HG03025 (cell line): Measurements from ENCODE around the gene HOXA6.

Source experiments
- ATAC-seq: cut with Tn5 transposase; IDR thresholded peaks from one replicate; pipeline ENCODE4 v1.9.1; 2021; ENCODE audit warnings: mild to moderate bottlenecking, moderate library complexity; ENCODE audit not compliant: unreplicated experiment, low FRiP score

The HOXA6 gene

DNA sequence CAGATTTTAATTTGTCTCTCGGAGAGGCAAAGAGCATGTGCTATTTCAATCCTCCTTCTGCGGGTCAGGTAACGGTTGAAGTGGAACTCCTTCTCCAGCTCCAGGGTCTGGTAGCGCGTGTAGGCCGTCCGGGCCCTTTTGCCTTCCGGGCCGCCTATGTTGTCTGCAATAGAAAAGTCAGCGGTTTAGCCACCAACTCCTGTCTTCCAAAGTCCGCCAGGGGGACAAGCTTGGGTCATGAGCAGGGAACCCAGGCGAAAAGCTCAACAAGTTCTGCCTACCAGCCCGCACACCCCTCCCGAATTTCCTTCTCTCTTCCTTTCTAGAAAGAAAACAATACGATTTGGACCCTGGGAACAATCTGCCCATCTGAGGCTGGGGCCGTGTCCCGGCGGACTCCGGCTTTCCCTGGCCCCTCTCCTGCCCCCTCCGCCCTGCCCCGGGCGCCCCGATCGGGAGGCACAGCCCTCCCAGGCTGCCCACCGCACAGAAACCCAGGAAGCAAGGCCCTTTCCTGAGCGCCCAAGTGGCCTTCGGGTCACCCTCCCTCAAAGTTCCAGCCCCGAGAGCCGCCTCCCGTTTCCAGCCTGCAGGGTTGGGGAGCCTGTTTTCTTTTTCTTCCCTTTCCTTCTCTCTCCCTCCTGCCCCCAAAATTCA lies 5.5 kb downstream of the HOXA6 start:
- no peak for ATAC-seq

DNA sequence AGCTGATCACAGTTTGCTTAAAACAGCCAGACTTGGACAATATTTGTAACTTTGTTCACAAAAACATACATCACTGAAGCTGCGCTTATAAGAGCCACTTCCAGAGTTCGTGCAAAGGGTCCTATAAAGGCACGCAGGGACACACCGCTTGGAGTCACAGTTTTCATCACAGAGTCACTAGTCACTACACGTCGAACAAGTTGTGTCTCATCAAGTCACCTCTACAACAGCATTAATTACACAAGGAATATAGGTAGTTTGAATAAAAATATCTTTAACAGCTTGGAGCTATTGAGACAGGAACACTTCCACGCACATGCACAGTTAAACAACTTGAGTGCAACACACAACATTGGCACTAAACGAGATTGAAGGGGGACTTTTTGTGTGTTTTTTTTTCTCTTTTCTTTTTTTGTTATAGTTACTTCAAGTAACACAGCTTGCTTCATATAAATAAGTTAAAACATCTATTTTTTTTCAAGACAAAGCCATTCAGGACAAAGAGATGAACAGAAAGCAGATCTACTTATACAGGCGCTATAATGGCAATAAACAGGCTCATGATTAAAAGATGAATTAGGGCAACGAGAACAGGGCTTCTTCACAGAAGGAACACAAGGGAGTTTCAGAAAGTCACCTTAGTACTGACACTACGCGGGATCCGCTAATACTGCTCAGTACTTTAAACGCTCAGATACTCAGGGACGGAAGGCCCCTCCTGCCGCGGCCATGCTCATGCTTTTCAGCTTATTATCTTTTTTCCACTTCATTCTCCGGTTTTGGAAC lies 6.2 kb downstream of the HOXA6 start:
- no peak for ATAC-seq

DNA sequence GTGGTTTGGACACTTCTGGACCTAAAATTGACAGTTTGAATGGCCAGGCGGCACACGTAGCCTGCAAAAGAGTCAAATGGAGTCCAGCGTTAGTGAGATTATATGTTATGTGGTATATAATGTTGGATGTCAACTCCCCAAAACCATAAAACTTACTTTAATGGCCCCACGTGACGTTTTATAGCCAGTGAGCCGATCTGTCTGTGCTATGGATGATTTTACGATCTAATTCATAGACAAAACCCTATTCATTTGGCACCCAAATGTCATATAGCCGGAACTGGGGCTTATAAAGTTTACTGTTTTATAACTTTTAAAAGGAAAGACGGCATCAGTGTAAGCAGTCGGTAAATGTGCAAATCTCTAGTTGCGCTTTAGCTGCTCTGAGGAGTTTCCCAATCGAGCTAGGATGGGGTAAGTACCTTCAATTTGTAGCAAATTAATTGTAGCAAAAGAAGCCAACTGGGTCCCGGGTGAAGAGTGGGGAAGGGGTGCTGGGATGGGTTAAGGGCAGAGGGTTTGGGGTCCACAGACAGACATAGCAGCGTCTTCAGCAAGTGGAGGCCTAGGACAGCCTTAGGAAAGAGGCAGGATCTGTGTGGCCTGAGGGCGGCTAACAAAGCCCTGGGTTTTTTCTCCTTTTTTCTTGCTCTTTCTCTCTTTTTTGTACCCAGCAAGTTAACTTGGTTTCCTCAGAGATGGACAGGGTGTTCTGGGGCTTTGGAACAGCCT lies 7.3 kb downstream of the HOXA6 start:
- ATAC-seq, result no peak

DNA sequence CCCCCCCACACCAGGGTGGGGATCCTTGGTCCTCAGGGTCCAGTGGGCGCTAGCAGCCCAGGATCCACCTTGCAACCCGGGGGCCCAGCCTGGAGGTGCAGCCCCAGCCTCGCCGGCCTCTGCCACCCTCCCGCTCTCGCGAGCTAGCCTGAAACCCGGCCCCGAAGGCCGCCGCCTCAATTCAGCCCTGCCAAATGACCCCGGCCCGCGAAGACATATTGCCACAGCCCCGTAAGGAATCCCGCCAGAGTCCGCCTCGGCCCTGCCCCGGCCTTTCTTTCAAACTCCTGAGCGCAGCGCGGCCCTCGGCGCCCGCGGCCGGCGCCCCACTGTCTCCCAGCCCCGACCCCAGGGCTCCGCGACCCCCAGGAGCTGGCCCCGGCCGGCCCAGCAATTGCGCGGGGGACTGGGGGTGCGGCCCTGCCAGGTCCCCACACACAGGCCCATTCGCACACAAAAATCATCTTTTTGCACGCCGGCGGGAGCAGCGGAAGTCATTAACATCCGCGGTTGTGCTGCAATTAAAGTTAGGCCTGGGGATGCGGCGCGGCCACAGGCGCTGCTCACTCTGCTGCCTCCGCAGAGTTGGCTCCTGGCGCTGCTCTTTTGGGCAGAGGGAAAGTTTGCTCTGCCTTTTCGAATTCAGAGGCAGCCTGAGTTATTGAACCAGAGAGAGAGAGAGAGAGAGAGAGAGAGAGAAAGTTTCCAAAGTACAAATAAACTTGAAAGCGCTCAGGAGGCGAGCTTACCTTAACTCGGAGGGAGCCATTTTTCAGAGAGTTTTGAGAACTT lies 8.0 kb downstream of the HOXA6 start:
- no peak for ATAC-seq

DNA sequence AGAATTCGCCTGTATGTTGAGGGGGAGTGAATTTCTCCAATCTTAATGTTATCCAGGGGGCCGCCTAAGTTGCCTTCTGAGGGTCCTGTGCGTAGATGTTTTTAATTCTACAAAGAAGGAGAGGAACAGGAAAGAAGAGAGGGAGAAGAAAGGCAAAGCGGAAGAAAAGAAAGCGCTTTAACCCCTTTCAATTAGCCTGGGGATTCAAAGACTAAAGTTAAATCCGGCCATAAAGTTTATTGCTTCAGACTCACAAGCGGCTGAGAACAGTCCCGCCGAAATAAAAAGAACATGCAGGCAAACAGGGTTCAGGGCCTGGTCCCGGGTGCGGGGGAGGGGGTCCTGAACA lies 8.6 kb downstream of the HOXA6 start:
- ATAC-seq, result no peak

DNA sequence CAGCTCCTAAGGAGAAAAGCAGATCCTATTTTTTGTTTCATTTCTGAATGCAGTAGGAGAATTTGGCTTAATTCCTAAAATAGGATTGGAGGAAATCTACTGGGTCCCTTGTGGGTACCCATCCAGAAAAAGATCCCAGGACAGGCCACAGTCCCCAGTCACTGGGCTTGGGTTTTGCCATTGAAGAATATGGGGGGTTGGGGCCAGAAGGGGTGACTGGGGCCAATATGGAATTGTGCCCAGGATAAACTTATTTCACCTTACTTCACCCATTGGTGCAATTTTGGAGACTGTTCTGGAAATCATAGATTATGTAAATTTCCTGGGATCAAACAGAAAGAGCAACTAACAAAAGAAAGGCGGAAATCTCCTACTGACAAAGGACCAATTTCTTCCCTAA lies 9.1 kb downstream of the HOXA6 start:
- no peak for ATAC-seq

DNA sequence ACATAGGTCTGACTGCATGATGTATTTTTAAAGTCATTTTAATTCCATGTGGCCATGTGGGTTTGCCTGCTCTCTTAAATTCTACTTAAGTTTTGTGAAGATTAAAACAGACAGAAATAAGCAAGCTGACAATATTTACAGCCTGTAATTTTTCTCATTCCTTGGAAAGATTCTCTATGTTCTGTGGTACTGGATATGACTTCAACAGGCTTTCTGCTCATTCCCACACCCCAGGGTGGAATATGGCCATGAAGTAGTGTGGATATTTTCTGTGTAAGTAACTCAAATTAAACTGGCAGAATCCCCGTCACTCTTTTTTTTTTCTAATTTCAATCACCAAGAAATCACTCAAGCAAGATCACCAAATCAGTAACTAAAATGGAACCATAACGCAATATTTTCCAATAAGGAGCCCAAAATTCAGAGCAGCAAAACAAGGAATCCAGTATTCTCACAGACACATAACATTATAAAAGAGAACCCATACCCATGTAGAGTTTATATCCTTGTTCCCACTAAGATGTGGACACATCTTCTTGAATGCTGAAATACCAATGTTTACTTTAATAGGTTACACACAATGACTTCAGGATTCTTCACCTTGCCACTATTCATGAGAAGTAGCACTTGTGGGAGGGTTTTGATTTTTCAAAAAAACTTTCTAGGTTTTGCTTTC lies 9.8 kb downstream of the HOXA6 start:
- no peak for ATAC-seq

DNA sequence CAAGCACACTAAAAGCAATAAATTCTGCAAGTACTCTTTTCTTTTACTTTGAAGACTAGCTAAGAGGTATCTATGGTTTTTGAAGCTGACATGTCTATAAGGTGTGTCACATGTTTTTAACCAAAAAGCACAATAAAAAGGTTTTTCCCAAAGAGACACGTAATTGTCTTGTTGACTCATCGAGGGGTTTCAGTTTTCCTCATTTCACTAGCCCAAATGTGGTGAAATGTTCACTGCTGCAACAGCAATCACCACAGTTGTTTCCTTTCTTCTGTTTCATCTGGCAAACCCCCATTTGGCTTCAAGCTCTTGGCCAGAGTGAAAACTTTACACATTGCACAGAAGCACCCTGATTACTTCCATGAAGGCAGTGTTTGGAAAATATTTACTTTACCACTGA lies 13.2 kb downstream of the HOXA6 start:
- ATAC-seq, result no peak

DNA sequence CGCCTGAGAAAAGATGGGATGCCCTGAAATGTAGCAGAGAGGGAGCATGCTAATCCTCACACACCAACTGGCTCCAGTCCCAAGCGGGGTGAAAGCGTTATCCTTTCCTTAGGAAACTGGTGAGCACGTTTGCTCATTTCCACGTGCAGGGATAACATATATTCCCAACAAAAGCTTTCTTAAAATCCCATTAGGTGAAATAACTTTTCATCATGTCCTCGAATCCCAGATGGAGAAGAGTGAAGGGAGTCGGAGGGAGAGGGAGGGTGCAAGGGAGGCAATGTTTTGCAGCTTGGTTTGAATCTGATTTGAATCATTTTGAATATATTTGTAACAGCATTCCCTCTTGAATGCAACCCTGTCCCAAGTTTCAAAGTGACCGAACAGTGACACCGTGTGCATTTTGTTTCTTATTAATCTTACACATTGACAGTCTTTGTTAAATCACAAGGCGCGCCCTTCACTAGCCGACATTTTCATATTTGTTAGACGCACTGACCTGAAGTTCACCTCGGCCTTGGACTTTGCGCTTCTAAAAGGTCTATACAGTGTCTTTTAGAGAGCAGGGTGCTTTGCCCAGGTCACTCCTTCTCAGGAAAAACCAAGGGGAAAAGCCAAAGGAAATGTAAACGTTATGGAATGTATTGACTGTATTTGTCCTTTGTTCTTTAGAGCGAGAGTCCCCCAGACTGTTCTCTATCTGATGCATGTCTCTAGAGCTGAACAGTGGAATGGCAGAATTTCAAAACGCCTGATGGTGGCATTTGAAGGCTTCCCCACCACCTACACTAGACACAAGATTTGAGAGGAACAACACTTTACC lies 14.0 kb downstream of the HOXA6 start:
- no peak for ATAC-seq

DNA sequence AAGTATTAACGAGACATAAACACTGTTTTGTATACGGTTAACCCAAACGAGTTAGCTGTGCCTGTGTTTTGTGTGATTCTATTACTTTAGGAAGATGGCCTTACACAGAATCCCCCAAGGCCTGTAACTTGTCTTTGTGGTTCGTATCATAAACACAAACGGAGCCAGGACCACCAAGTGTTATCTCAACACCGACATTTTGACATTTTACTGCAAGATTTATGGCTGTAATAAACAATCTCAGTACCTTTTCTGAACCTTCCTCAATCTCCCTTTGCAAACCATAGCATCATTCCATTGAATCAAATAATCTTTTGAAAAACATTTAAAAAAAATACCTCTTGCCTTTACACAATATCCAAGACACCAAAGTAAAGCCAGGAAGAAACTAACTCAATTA lies 14.6 kb downstream of the HOXA6 start:
- ATAC-seq, result no peak

DNA sequence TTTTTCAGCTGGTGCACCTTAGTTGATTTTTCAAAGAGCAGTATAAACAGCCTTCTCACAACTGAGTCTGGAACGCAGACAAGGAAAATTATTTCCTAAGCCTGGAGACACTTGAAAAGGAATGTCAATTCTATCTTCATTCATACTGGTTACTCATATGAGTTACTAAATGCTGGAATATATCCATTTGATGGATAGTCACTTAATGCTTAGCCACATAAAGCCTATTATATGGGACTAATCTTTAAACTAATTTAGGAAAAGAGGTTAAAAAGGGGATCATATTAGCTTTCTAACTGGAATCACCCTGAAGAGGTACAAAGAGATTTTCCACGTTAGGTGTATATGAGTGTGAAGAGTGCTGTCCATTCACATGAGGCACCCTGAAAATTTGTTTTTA lies 15.4 kb downstream of the HOXA6 start:
- no peak for ATAC-seq

DNA sequence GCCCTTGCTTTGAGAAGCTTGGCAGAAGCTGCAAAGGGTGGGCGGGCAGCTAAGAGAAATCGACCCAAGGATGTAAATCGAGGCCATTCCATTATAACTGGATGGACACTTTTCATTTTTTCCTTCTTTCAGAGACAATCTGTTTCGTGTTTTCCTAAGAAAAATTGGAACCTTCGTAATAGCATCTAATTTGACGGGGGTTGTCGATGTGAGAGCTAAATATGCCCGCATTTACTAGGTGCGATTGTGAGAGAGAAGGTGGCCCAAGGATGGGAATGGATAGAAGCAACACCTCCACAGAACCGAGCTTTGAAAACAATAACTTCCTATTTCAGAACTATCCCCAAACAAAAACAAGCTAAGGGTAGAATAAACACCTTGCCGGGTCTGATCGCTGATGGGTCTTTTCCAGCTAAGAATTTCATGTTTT lies 16.2 kb downstream of the HOXA6 start:
- no peak for ATAC-seq

DNA sequence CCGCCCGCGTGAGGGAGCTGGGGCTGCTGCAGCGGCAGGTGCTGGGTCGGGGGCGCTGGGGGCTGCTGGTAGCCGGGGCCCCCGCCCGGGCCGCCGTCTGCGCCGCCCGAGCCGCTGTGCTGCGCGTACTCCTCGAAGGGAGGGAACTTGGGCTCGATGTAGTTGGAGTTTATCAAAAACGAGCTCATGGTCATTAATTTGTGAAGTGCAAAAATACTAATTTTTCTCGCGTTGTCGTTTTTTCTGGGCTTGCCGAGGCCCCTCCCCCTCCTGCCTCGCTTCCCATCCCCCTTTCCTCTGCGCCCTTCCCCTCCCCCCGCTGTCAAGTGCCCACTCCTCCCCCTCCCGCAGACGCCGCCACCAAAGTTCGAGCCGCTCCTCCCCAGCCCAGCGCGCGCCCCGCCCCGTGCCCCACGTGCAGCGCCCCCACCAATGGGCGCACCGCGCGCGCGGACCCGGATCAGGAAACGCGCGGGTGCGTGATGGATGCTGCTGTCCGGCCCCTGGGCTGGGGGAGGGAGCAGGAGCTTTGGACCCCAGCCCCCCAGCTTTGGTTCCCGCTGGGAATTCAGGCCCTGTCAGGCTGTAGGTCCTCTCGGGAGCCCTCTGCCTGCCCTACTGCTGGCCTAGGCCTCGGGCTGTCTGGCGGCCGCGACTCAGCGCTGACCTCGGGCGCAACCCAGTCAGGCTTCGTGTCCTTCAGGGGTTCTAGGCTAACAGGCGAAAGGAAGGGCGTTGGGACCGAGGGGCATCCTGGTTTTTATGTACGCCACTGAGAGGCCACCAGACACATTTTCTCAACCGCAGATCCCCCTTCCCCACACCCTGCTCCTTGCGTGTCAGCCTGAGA lies 16.8 kb downstream of the HOXA6 start, which contains the start of gene HOXA4:
Gene HOXA4, minus strand, starts transcription at position 218 of the 850 bp plus-strand sequence. Its CDS starts 24 bp downstream, at position 194.
- ATAC-seq, result no peak

DNA sequence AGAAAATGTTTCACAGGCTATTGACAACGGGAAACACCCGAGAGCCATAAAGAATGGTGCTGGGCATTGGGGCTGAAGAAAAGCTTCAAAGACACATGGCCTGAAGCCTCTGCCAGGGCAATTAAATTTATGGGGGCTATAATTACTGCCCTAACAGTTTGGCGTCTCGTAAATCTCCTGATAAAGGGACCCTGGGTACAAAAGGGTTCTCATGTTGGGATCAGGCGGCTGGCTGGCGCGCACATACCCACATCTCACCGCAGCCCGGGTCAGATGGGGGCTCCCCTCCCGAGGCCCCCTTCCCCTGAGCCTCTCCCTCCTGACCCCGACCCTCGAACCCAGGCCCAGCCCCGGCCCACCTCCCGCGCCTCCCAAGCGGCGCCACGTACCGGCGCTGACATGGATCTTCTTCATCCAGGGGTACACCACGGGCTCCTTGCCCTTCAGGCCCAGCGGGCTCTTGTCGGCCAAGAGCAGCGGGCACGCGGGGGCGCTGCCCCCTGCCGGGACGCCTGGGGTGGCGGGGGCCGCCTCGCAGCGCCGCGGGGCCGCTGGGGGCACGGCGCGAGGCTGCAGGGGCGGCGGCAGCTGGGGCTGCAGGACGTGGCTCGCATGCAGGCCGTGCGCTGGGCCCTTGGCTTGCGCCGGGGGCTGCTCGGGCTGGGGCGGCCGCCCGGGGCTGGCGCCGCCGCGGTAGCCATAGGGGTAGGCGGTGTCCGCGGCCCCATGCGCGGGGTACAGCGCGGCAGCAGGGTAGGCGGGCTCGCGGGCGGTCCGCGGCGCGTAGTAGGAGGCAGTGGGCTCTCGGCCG lies 17.6 kb downstream of the HOXA6 start:
- no peak for ATAC-seq

DNA sequence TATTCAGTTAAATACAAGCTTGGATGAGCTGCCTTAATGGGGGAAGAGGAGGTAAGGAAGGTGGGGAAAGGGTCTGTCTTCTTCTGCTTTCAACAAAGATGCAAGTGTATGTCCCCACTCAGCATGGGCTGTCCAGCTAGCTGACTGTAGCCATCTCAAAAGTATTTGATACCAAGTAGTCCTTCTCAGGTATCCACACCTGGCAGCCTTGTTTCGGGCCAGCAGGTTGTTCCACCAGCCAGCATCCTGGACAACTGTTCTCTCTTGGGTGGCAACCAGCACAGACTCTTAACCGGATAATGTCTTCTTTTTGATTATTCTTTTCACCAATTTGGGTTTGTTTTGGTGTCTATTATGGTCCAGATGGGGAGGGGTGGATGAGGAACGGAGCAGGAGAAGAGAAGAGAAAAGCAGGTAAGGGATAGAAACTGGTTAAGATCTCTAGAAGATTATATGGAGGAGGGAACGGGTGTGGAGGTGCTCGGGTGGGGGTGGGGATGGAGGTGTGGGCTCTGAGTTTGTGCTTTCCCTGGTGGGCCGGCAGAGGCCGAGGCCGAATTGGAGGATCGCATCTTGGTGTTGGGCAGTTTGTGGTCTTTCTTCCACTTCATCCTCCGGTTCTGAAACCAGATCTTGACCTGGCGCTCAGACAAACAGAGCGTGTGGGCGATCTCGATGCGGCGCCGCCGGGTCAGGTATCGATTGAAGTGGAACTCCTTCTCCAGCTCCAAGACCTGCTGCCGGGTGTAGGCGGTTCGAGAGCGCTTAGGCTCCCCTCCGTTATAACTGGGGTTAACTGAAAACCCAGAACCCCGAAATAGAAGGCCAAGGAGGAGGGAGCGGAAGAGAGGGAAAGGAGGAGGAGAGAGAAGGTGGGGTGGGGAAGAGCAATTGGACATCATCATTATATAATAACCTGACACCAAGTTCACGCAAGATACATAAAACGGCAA lies 18.5 kb downstream of the HOXA6 start:
- ATAC-seq, result no peak

DNA sequence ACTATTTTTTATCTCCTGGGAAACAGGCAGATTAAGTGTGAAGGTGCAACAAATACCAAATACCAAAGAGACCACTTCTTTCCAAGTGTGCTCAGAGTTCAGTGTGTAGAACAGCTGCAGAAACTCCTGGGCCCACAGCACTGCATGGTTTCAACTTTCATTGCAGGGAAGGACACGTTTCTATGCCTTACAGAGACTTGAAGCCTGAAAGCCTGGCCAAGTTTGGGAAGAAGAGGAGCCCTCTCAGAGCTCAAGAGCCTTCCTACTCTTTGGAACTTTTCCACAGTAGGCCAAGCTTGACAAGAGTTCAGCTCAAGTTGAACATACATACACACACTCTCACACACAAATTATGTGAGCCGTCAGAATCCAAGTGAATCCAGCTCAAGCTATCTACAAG lies 19.5 kb downstream of the HOXA6 start:
- no peak for ATAC-seq
